Islet of Langerhans (tissue), 1 donor: ENCODE measurements around the gene MRPL14.

ENCODE experiments used
- FAIRE-seq: peaks from one replicate; lab custom pipeline; 2011; peaks lifted over from hg19 to GRCh38; lab: Jason Lieb, UNC

The MRPL14 gene

GRCh38 chr6:44127186-44128019 lies at the start of gene MRPL14, which contains the start of gene TMEM63B:
MRPL14 (minus strand) TSS chr6:44127452; CDS start chr6:44116611, 10,841 bp downstream.
TMEM63B (plus strand) TSS chr6:44127554; CDS start chr6:44134585, 7,031 bp downstream.
- FAIRE-seq = no peak

DNA sequence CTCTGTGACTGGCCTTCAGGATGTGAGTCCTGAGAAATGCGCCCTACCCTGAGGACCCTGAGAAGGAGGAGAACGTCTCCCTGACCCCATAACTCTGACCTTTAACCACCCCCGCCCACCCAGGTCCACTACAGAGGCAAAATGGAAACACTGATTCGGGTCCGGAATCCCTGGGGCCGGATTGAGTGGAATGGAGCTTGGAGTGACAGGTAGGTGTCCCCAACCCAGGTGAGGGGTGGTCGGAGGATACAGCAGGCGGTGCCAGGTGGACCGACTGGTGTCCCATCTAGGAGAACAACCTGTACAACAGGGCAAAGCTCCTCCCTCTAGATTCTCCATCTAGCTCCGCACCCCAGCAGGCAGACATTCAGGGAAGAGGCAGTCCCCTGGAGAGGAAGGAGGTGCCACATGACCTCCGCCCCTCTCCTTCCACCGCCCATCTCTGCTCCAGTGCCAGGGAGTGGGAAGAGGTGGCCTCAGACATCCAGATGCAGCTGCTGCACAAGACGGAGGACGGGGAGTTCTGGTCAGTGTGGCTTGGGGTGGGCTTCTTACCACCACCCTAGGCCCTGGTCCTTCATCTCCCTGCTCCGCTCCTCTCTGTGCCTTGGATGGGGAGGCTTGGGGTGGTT lies 49.0 kb upstream of the MRPL14 start:
- FAIRE-seq = no peak

- no peak for FAIRE-seq
Measured at GRCh38 chr6:44172731-44173500, 45.7 kb upstream of the MRPL14 start.

DNA sequence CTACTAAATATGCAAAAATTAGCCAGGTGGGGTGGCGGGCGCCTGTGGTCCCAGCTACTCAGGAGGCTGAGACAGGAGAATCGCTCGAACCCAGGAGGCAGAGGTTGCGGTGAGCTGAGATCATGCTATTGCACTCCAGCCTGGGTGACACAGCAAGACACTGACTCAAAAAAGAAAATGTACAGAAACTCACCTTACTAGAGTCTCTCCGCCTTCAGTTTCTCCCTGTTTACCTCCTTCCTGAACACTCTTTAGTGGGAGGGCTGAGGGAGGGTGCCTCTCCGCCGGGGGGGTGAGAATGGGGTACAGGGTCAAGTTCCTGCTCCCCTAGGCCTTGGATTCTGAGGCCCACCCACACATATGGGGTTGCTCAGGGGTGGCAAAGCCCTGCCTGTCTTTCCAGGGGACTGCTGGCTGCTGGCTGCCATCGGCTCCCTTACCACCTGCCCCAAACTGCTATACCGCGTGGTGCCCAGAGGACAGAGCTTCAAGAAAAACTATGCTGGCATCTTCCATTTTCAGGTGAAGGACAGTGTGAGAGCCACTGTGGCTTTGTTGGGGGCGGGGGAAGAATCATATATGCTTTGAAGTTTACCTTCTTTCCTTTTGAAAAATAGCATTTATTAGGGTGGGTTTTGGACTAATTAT lies 44.8 kb upstream of the MRPL14 start:
- no peak for FAIRE-seq

DNA sequence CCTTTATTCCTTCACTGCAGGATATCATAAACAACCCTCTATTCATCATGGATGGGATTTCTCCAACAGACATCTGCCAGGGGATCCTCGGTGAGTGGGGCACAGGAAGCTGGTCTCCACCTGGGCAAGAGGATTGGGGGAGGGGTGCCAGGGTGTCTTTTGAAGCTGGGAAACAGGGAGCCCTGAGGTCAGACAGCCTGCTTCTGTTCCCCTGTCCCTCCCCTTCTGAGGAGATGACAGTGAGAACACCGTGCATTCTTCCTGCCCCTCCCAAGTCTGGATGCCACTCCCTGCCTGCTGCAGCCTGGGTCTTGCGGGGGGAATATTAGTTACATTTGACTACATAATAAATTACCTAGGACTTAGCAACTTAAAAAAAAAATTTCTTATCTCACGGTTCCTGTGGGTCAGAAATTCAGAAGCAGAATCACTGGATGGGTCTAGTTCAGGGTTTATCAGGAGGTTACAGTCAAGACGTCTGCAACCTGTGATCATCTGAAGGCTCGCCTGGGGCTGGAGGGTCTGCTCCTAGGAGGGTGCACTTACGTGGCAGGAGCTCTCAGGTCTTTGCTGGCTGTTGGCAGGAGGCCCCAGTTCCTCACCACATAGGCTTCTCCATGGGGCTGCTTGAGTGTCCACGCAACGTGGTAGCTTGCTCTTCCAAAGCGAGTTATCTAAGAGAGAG lies 42.8 kb upstream of the MRPL14 start:
- FAIRE-seq = no peak

- FAIRE-seq = no peak
Measured at GRCh38 chr6:44169154-44169553, 41.9 kb upstream of the MRPL14 start.

- no peak for FAIRE-seq
Measured at GRCh38 chr6:44167567-44167966, 40.3 kb upstream of the MRPL14 start.

DNA sequence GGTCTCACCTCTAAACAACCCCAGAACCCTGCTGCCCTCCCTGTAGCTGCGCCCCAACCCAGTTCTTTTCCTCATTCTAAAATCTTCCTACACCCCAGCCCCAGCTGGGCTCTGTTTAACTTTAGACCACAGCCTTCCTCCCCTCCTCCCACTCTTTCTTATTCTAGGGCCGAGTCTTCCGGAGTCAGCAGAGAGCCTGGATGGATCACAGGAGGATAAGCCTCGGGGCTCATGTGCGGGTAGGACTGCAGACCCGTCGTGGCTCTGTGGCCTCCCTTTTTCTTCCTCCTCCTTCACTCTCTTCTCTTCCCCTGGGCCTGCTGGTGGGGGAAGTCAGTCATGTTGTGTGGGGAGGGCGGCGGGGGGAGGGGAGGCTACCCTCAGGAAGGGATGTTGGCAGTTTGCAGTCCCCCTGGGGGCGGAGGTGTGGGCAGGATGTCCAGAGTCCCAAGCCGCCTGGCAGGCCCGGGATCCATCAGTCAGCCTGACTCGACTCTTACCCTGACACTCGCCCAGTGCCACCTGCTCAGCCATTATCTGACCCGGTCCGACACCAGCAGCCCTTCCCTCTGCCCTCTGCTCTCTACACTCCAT lies 39.4 kb upstream of the MRPL14 start:
- no peak for FAIRE-seq

DNA sequence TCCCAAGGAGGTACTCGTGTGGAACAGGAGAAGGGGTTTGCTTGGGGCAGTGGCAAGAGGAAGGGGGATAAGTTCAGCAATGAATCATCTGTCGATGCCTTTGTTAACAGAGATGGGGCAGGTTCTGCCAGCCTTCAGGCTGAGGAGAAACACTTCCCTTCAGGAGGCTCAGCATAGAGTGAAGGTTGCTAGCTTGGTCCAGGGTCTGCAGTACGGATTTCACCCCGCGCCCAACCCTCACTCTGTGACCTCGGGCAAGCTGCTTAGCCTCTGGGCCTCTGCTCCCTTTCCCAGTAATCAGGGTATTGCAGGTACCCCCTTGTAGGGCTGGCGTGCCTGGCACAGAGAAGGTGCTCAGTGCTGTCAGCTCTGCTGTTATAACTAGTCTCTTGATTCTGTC lies 38.9 kb upstream of the MRPL14 start:
- no peak for FAIRE-seq

DNA sequence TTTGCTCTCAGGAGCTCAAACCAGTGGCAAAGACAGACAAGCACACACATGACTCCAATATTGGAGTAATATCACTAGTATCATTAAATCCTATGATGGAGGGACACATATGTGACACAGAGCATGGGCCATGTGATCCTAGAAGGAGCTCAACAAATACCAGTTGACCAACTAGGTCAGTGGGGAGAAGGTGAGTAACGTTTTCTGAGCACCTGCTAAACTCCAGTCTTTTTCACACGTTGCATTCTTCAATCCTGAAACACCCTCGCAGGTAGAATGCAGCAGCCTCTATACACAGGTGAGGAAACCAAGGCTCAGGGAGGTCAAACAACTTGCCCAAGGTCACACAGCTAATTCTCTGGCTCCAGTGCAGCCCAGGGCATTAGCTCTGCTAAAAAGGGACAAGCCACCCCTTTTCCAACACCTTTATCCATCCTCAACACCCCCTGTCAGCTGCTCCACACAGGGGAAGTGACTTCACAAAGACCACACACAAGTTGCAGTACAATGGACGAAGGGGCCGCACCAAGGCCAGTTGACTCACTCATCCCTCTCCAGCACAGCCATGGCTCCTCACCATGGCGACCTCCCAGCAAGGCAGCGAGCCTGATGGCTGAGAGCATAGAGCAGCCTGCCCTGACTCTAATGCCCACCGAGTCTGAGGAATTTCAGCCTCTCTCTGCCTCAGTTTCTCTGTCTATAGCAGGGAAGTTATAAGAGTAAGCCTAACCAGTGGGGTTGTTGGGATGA lies 35.8 kb upstream of the MRPL14 start:
- no peak for FAIRE-seq

GRCh38 chr6:44161997-44162338 lies 34.7 kb upstream of the MRPL14 start:
- no peak for FAIRE-seq

GRCh38 chr6:44158770-44159228 lies 31.5 kb upstream of the MRPL14 start, which contains the start of gene CAPN11:
CAPN11 (plus strand) TSS chr6:44158820; CDS start chr6:44158849, 29 bp downstream.
- FAIRE-seq = no peak

- no peak for FAIRE-seq
Measured at GRCh38 chr6:44157152-44157521, 29.9 kb upstream of the MRPL14 start.

DNA sequence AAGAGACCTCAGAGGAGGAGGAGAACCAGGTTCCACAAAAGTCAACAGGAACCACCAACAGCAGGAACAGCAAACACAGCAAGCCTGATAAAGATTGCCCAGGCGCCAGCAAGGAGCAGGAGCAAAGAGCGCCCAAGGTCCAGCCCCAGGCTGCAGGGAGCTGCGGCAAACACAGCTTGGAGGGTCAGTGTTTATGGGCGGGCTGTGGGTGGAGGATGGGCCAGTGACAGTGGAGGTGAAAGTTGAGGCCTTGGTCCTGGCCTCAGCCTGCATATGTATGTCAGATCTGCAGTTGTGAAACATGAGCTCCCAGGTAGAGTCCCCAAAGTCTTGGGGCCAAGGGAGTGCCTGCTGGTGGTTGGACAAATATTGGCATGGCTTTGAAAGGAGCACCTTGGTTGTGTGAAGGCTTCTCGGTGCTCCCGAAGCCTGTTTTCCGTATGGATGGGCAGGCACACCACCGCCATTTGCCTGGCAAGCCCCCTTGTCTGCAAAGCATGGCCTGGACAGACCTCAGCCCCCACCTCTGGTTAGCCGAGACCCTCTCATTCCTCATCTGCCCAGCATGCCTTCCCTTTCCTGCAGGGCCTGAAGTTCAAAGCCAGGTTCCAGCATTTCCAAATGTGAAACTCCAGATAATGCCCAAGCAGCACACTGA lies 29.4 kb upstream of the MRPL14 start:
- no peak for FAIRE-seq

- FAIRE-seq = no peak
Measured at GRCh38 chr6:44154067-44154466, 26.8 kb upstream of the MRPL14 start.

DNA sequence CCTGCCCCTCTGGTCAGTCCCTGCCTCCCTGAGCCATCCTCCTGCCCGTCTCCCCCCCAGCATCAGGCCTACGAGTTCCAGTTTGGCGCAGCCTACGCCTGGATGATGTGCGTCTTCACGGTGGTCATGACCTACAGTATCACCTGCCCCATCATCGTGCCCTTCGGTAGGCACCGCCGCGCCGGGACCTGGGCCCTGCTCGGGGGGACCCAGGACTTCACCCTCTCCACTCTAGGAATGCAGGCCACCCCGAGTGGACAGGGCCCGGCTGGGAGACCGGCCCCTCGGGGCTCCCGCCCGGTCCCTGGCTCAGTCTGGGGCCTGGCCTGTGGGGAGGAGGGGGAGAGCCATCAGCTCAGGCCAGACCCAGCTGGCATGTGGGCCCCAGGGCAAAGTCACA lies 25.3 kb upstream of the MRPL14 start:
- no peak for FAIRE-seq

DNA sequence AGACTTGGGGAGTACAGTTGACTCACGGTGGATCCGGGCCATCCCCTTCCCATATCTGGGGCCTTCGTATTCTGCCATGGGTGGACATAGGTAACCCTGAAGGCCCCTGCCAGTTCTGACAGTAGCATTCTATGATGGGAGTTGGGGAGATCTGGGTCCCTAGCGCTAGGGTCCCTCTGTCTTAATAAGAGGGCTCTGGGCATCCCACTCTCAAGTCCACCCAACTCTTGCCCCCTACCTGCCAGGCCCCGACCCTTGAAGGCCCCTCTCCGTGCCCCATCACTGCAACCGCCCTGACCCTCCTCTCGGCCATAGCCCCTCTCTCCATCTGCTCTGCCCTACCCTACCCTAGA lies 24.8 kb upstream of the MRPL14 start:
- FAIRE-seq = no peak

- FAIRE-seq = no peak
Measured at GRCh38 chr6:44151348-44152108, 24.3 kb upstream of the MRPL14 start.

DNA sequence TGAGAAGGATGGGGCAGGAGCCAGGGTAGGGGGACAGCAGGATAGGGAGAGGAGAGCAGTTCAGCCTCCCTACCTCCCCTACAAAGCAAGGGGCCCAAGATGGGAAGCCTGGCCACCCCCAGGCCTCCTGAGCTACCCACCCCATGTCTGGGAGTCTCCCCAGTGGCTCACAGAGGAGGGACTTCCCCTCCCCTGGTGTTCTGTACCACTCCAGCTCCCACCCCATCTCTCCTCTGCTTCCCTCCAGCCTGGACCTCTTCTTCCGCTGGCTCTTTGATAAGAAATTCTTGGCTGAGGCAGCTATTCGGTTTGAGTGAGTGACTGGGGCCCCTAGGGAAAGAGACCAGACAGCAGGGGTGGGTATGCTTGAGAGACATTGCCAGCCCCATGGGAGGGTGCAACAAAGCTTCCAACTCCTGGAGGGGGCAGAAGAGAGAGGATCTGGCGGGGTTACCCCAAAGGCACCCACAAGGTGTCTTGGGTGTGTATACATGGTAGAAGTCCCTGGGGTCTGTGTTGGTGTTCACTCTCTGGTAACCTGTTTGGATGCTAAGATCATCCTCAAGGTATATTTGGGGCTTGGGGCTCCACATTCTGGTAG lies 23.2 kb upstream of the MRPL14 start:
- no peak for FAIRE-seq
